H9 (cell line): ENCODE measurements around the gene AATF. TPM values are rescaled to one million over a fixed set of nuclear protein-coding genes. Genes with fewer than 3 reads are reported as not detected.

Experiments used
- DNase-seq: peaks from one replicate; pipeline ENCODE4 v3.0.0-alpha.2; 2017
- H2AFZ ChIP-seq: one replicate; pipeline ENCODE4 v1.6.1; 2013; ENCODE audit warnings: mild to moderate bottlenecking, low read length, control low read depth, moderate library complexity
- H2AK5ac ChIP-seq: 2 replicates; pipeline ENCODE4 v1.6.1; 2013; ENCODE audit warnings: low read length, control low read depth, mixed read lengths; ENCODE audit not compliant: insufficient read length
- H2BK120ac ChIP-seq: one replicate; pipeline ENCODE4 v1.6.1; 2013; ENCODE audit warnings: low read depth, mild to moderate bottlenecking, low read length, control low read depth, inconsistent platforms; ENCODE audit not compliant: poor library complexity, severe bottlenecking
- H2BK12ac ChIP-seq: 2 replicates; pipeline ENCODE4 v1.6.1; 2013; ENCODE audit warnings: low read length, control low read depth, mixed read lengths, low read depth; ENCODE audit not compliant: insufficient read length
- H2BK15ac ChIP-seq: 2 replicates; pipeline ENCODE4 v1.6.1; 2013; ENCODE audit warnings: low read depth, low read length, control low read depth
- H2BK20ac ChIP-seq: one replicate; pipeline ENCODE4 v1.6.1; 2013; ENCODE audit warnings: low read depth, mild to moderate bottlenecking, low read length, control low read depth, inconsistent platforms; ENCODE audit not compliant: poor library complexity, severe bottlenecking
- H2BK5ac ChIP-seq: 2 replicates; pipeline ENCODE4 v1.6.1; 2013; ENCODE audit warnings: low read length, control low read depth, mixed read lengths; ENCODE audit not compliant: insufficient read length
- H3K14ac ChIP-seq: 2 replicates; pipeline ENCODE4 v1.6.1; 2013; ENCODE audit warnings: low read length, control low read depth; ENCODE audit not compliant: insufficient read depth
- H3K18ac ChIP-seq: 2 replicates; pipeline ENCODE4 v1.6.1; 2013; ENCODE audit warnings: low read depth, mild to moderate bottlenecking, mixed read lengths, low read length, control low read depth; ENCODE audit not compliant: insufficient read length
- H3K23ac ChIP-seq: 2 replicates; pipeline ENCODE4 v1.6.1; 2013; ENCODE audit warnings: low read length, control low read depth, mixed read lengths, low read depth; ENCODE audit not compliant: insufficient read length
- H3K23me2 ChIP-seq: 2 replicates; pipeline ENCODE4 v1.6.1; 2013; ENCODE audit warnings: low read depth, mild to moderate bottlenecking, mixed read lengths, low read length, control low read depth; ENCODE audit not compliant: insufficient read length, poor library complexity, severe bottlenecking
- H3K27ac ChIP-seq: 2 replicates; pipeline ENCODE4 v1.5.1; 2013; ENCODE audit warnings: low read length, control low read depth, mixed read lengths, low read depth; ENCODE audit not compliant: insufficient read length
- H3K27me3 ChIP-seq: 2 replicates; pipeline ENCODE4 v1.6.1; 2013; ENCODE audit warnings: low read length, control low read depth, inconsistent platforms; ENCODE audit not compliant: insufficient read depth
- H3K4ac ChIP-seq: 2 replicates; pipeline ENCODE4 v1.6.1; 2013; ENCODE audit warnings: low read depth, mild to moderate bottlenecking, control low read depth, inconsistent platforms, low read length, moderate library complexity
- H3K4me1 ChIP-seq: 2 replicates; pipeline ENCODE4 v1.6.1; 2013; ENCODE audit warnings: low read length, control low read depth, inconsistent platforms; ENCODE audit not compliant: insufficient read depth
- H3K4me2 ChIP-seq: 2 replicates; pipeline ENCODE4 v1.6.1; 2013; ENCODE audit warnings: low read length, control low read depth, mixed read lengths; ENCODE audit not compliant: insufficient read length, insufficient read depth
- H3K56ac ChIP-seq: 2 replicates; pipeline ENCODE4 v1.6.1; 2013; ENCODE audit warnings: low read depth, mild to moderate bottlenecking, mixed read lengths, low read length, control low read depth; ENCODE audit not compliant: insufficient read length
- H3K79me1 ChIP-seq: 2 replicates; pipeline ENCODE4 v1.6.1; 2013; ENCODE audit warnings: low read depth, mild to moderate bottlenecking, moderate library complexity, low read length, control low read depth, inconsistent platforms; ENCODE audit not compliant: insufficient read depth, poor library complexity, severe bottlenecking
- H3K79me2 ChIP-seq: 2 replicates; pipeline ENCODE4 v1.6.1; 2013; ENCODE audit warnings: low read length, control low read depth, inconsistent platforms; ENCODE audit not compliant: insufficient read depth
- H3K9ac ChIP-seq: 2 replicates; pipeline ENCODE4 v1.6.1; 2013; ENCODE audit warnings: low read length, control low read depth, mixed read lengths; ENCODE audit not compliant: insufficient read length; ENCODE audit errors: extremely low read depth
- H3K9me3 ChIP-seq: one replicate; pipeline ENCODE4 v1.6.1; 2013; ENCODE audit warnings: low read depth, low read length, inconsistent platforms; ENCODE audit not compliant: control insufficient read depth
- H3T11ph ChIP-seq: one replicate; pipeline ENCODE4 v1.6.1; 2013; ENCODE audit warnings: mild to moderate bottlenecking, low read length, control low read depth, inconsistent platforms
- H4K20me1 ChIP-seq: one replicate; pipeline ENCODE4 v1.6.1; 2013; ENCODE audit not compliant: control insufficient read depth, insufficient read length, insufficient read depth
- H4K5ac ChIP-seq: 2 replicates; pipeline ENCODE4 v1.6.1; 2013; ENCODE audit warnings: low read depth, mild to moderate bottlenecking, mixed read lengths, low read length, control low read depth; ENCODE audit not compliant: insufficient read length
- H4K8ac ChIP-seq: replicated peaks from 2 replicates; pipeline ENCODE4 v1.6.1; 2013; ENCODE audit warnings: low read length, control low read depth, mixed read lengths, low read depth; ENCODE audit not compliant: insufficient read length
- H4K91ac ChIP-seq: 2 replicates; pipeline ENCODE4 v1.6.1; 2013; ENCODE audit warnings: low read depth, mild to moderate bottlenecking, moderate library complexity, mixed read lengths, low read length, control low read depth; ENCODE audit not compliant: insufficient read length
- H3K27ac Mint-ChIP-seq, 3 experiments: 2 replicates in 2 of 3; 3 replicates in 1 of 3; pipeline ENCODE4 v1.8.0; 2020 to 2021; ENCODE audit warnings: mixed read lengths in 3 of 3, mild to moderate bottlenecking in 1 of 3, moderate library complexity in 1 of 3
- H3K27me3 Mint-ChIP-seq: 2 replicates; pipeline ENCODE4 v1.8.0; 2021; ENCODE audit warnings: low read depth, mild to moderate bottlenecking, moderate library complexity, mixed read lengths
- H3K36me3 Mint-ChIP-seq, 3 experiments: 2 replicates in 2 of 3; 3 replicates in 1 of 3; pipeline ENCODE4 v1.8.0; 2020 to 2021; ENCODE audit warnings: low read depth in 3 of 3, mixed read lengths in 3 of 3; ENCODE audit not compliant: insufficient read depth in 1 of 3
- H3K4me1 Mint-ChIP-seq, 2 experiments: 2 replicates each; pipeline ENCODE4 v1.8.0; 2020; ENCODE audit warnings: mixed read lengths in 2 of 2
- H3K4me3 Mint-ChIP-seq, 2 experiments: 2 replicates in 1 of 2; 3 replicates in 1 of 2; pipeline ENCODE4 v1.8.0; 2020 to 2021; ENCODE audit warnings: mild to moderate bottlenecking in 2 of 2, mixed read lengths in 2 of 2, moderate library complexity in 1 of 2
- H3K9me3 Mint-ChIP-seq, 2 experiments: 2 replicates in 1 of 2; 3 replicates in 1 of 2; pipeline ENCODE4 v1.8.0; 2020; ENCODE audit warnings: mild to moderate bottlenecking in 2 of 2, mixed read lengths in 2 of 2, moderate library complexity in 1 of 2
- WGBS: extraction: QIAGEN DNeasy Blood & Tissue Kit; methylation state at CpG from one replicate; pipeline ENCODE4 v1.1.7; 2013; ENCODE audit warnings: missing lambda C conversion rate, low lambda C conversion rate, mixed read lengths; ENCODE audit not compliant: insufficient read length; ENCODE audit errors: extremely low coverage; 5-methylcytosine and 5-hydroxymethylcytosine counted together
- microRNA-seq: library from miRNA; unstranded; fragments of <30 nt; microRNA quantifications from one replicate; pipeline ENCODE4, GENCODE V29; 2020; ENCODE audit warnings: borderline microRNAs expressed
- total RNA-seq: library from RNA; stranded (reverse); gene quantifications from 2 replicates; pipeline ENCODE4 v1.2.1, GENCODE V29; 2021
- TF ChIP-seq, protein P1 (sequence below): fragments of 200-600 bp; sonication (generic); conservative IDR thresholded peaks from 3 replicates; pipeline ENCODE4 v1.8.0; 2021; ENCODE audit warnings: antibody characterized with exemption, mild to moderate bottlenecking

The AATF gene
- total RNA-seq, 1 experiment from 2014 or later = 69.6 TPM

DNA sequence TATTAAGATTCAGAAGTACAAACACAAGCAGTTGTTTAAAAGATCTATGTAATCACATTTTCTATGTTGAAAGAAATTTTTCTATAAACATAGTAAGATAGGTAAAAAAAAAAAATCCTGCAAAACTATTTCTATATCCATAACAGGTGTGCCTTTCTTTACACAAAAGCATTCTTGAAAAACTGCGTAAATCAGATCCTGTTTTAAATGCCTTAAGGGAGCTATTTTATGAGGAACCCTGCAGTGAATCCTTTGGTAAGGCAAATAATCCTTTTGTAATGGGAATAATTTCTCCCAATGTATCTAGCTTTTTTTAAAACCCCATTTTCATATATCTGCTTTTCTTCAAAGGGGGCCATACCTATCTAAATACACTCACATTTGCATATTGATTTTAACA lies 157.3 kb downstream of the AATF start:
- no peak overlapping the region for H3K4me2 ChIP-seq
- H2BK20ac ChIP-seq = no peak overlapping the region
- no peaks in the 10 kb centered on the region for H3K27me3 ChIP-seq
- Mint-ChIP-seq H3K4me1 (peaks cover 54 to 61% of the 10 kb centered on the region in 2 experiments), H3K27me3 (no peaks in the 10 kb centered on the region), H3K9me3 (no peaks in the 10 kb centered on the region), H3K4me3 (no peak overlapping the region), H3K27ac (peak overlapping the region; percentile 84 to 99 (median 99); a peak in 6 of 7 replicates), H3K36me3 (peaks cover 4 to 40% (median 39%) of the 10 kb centered on the region in 3 experiments; a peak in 6 of 7 replicates)
- WGBS = no CpG with 5 or more reads among the region's 1 CpG
- H3K18ac ChIP-seq = no peak overlapping the region
- H2BK120ac ChIP-seq = no peak overlapping the region
- H3K4ac ChIP-seq = no peak overlapping the region
- no peak overlapping the region for H2BK12ac ChIP-seq
- no peak overlapping the region for H2AK5ac ChIP-seq
- no peaks in the 10 kb centered on the region for H3K23me2 ChIP-seq
- no peak overlapping the region for H3T11ph ChIP-seq
- H4K5ac ChIP-seq = no peak overlapping the region
- no peak overlapping the region for H3K27ac ChIP-seq
- H3K9me3 ChIP-seq = no peaks in the 10 kb centered on the region
- H4K8ac ChIP-seq = no peak overlapping the region
- TF ChIP-seq, protein P1, sequence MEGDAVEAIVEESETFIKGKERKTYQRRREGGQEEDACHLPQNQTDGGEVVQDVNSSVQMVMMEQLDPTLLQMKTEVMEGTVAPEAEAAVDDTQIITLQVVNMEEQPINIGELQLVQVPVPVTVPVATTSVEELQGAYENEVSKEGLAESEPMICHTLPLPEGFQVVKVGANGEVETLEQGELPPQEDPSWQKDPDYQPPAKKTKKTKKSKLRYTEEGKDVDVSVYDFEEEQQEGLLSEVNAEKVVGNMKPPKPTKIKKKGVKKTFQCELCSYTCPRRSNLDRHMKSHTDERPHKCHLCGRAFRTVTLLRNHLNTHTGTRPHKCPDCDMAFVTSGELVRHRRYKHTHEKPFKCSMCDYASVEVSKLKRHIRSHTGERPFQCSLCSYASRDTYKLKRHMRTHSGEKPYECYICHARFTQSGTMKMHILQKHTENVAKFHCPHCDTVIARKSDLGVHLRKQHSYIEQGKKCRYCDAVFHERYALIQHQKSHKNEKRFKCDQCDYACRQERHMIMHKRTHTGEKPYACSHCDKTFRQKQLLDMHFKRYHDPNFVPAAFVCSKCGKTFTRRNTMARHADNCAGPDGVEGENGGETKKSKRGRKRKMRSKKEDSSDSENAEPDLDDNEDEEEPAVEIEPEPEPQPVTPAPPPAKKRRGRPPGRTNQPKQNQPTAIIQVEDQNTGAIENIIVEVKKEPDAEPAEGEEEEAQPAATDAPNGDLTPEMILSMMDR = no peak
- H3K79me2 ChIP-seq = no peaks in the 10 kb centered on the region
- H3K4me1 ChIP-seq = peaks cover 18% of the 10 kb centered on the region
- no peak overlapping the region for H2BK15ac ChIP-seq
- no peak overlapping the region for H2AFZ ChIP-seq
- no peaks in the 10 kb centered on the region for H4K20me1 ChIP-seq
- H3K56ac ChIP-seq = no peak overlapping the region
- no peak overlapping the region for H3K9ac ChIP-seq
- no peak overlapping the region for H4K91ac ChIP-seq
- DNase-seq = no peak
- H3K14ac ChIP-seq = no peak overlapping the region
- H2BK5ac ChIP-seq = no peak overlapping the region
- H3K79me1 ChIP-seq = no peaks in the 10 kb centered on the region
- no peak overlapping the region for H3K23ac ChIP-seq

Small RNA genes lying within 50 kb of the gene (microRNA-seq; reads per million reads assigned to microRNA genes)
- gene MIR2909 = not detected

Other genes starting within 250 kb of the AATF start
- 0.20 and 0.22 TPM in 2 replicates for gene LHX1, start 11.5 kb upstream of the AATF start, total RNA-seq